SK-N-MC (cell line): ENCODE data around the gene AADACL4.

Experiments
- EZH2 ChIP-seq: fragments of 200-600 bp; sonication (generic); IDR thresholded peaks from one replicate; pipeline ENCODE4 v1.6.1; 2017; ENCODE audit warnings: antibody characterized with exemption
- FOXP2 ChIP-seq: optimal IDR thresholded peaks from 2 replicates; pipeline ENCODE3; 2011; ENCODE audit warnings: mild to moderate bottlenecking, moderate library complexity; ENCODE audit not compliant: insufficient read depth; ENCODE audit errors: extremely low read length, control extremely low read depth
- POLR2AphosphoS5 ChIP-seq: IDR thresholded peaks from 2 replicates; pipeline ENCODE4 v1.6.1; 2012; ENCODE audit warnings: mild to moderate bottlenecking, low read depth, low read length, borderline replicate concordance

- TF ChIP-seq EZH2, result no peak
- no peak for TF ChIP-seq POLR2AphosphoS5
- no peak for TF ChIP-seq FOXP2
These were observed 40.7 kb upstream of the AADACL4 start for GRCh38 chr1:12603224-12603623.
